CD4-positive, alpha-beta T cell treated with Interferon gamma for 1 hour (primary cell): ENCODE results near the gene P4HA3.
"Not testable (repeated sequence)": the region's sequence is repeated elsewhere in the genome, so short reads cannot be mapped to it uniquely, and the experiment has no call there.

Experiments
- DNase-seq: peaks from one replicate; pipeline ENCODE4 v3.0.0-alpha.2; 2020

The P4HA3 gene

DNA sequence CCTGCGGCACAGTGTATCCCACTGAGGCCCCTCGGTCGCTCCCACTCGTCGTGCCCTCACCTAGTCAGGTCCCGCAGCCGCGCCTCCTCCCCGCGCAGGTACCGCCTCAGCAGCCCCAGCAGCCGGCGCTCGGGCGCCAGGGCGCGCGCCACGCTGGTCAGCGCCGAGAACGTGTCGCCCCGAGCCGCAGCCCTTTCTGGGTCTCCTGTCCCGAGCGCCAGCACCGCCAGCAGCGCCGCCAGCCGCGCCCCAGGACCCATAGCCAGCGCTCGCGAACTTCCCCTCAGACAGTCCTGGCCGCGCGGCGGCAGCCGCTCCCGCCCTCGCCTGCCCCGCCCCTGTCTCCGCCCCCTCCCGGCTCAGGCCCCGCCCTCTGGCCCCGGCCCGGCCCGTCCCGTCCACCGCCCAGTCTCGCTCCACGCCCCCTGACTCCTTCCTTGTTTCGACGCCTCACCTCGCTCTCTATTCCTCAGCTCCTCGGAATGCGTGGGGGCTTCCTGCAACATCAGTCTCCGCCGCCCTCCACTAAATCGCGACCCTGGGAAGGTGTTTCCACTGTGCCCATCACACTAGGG is at the start of gene P4HA3:
Gene P4HA3, minus strand, starts transcription at position 289 of the 575 bp plus-strand sequence. Its CDS starts 29 bp downstream, at position 260.
- peak; percentile 67 for DNase-seq

- no peak for DNase-seq
Measured at GRCh38 chr11:74357449-74357848, 46.0 kb upstream of the P4HA3 start.

DNA sequence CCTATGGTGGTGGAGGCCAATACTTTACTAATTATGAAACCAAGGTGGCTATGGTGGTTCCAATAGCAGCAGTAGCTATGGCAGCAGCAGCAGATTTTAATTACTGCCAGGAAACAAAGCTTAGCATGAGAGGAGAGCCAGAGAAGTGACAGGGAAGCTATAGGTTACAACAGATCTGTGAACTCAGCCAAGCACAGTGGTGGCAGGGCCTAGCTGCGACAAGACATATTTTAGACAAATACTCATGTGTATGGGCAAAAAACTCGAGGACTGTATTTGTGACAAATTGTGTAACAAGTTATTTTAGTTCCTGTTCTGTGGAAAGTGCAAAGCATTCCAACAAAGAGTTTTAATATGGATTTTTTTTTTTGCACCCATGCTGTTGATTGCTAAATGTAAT is 44.2 kb upstream of the P4HA3 start:
- no peak for DNase-seq

- no peak for DNase-seq
Measured at GRCh38 chr11:74354036-74354435, 42.6 kb upstream of the P4HA3 start.

DNA sequence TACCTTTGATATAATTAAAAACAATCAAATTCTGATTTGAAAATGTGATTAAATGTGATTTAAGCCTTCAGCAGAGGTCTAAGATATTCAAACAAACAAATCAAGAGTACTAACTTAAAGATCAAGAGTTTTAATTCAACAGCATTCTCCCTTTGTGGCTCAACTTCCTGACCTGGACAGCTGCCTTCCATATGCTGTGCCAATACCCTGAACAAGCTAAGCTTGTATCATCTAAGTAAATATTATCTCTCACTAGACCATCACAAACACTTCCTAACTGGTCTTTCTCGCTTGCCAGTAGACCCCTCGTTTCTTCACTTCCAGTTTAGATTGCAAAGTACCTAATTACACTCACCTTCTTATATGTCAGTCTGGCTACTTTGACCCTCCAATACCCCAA is 35.9 kb upstream of the P4HA3 start:
- DNase-seq = no peak

DNA sequence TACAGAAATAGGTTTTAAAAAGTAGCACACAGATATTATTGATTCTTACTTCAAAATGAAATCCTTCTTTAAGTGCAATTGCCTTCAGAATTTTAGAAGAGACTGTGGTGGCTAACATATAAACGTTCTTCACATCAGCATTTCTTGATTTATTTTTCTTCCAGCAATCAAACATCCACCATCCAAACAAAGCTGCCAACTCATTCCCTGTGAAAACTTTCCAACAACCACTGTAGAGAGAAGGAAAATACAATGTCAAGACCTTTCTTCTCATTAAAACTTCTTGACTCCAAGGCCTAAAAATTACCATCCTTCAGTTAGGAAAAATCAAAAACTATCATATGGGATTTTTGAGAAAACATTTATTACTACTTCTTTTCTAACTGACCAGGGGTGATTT is 34.0 kb upstream of the P4HA3 start:
- no peak for DNase-seq

DNA sequence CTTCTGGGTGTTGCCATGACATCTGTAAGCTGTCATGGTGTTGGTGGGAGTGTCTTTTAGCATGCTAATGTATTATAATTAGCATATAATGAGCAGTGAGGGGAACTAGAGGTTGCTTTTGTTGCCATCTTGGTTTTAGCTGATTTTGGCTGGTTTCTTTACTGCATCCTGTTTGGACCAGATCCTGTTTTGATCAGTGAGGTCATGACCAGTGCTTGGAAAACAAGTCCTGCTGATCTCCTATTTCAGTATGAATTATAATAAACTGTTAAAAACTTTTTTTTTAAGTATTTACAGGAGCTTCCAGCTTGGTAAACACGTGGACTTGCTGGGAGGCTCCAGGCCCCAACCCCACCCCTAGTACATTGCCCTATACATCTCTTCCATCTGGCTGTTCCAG is 30.5 kb upstream of the P4HA3 start:
- no peak for DNase-seq

- no peak for DNase-seq
Measured at GRCh38 chr11:74339619-74340018, 28.2 kb upstream of the P4HA3 start.

- no peak for DNase-seq
Measured at GRCh38 chr11:74338963-74339362, 27.5 kb upstream of the P4HA3 start.

- DNase-seq = no peak
Measured at GRCh38 chr11:74333193-74333592, 21.8 kb upstream of the P4HA3 start.

GRCh38 chr11:74332291-74332690 is 20.9 kb upstream of the P4HA3 start:
- DNase-seq = no peak

- not testable (repeated sequence) for DNase-seq
Measured at GRCh38 chr11:74331000-74331399, 19.6 kb upstream of the P4HA3 start.

GRCh38 chr11:74330075-74330858 is 18.8 kb upstream of the P4HA3 start:
- no peak for DNase-seq

DNA sequence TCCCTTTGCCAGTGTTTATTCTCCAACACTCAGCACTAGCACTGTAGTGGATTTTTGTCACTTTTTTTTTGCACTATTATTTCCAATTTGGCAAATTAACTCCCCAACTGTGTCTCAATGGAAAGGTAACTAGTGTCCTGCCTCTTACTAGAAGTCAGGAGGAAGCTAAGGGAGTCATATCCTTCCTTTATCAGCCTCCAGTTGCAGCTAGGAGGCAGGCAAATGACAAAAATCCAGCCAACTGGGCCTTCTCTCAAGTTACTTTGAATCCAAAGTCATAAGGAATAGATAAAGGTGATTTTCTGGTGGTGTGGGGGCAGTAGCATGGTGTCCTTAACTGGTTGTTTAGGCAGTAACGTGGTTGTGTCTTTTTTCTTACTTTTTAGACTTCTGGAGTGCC is 15.6 kb upstream of the P4HA3 start:
- DNase-seq = no peak

GRCh38 chr11:74326665-74327064 is 15.2 kb upstream of the P4HA3 start:
- no peak for DNase-seq

DNA sequence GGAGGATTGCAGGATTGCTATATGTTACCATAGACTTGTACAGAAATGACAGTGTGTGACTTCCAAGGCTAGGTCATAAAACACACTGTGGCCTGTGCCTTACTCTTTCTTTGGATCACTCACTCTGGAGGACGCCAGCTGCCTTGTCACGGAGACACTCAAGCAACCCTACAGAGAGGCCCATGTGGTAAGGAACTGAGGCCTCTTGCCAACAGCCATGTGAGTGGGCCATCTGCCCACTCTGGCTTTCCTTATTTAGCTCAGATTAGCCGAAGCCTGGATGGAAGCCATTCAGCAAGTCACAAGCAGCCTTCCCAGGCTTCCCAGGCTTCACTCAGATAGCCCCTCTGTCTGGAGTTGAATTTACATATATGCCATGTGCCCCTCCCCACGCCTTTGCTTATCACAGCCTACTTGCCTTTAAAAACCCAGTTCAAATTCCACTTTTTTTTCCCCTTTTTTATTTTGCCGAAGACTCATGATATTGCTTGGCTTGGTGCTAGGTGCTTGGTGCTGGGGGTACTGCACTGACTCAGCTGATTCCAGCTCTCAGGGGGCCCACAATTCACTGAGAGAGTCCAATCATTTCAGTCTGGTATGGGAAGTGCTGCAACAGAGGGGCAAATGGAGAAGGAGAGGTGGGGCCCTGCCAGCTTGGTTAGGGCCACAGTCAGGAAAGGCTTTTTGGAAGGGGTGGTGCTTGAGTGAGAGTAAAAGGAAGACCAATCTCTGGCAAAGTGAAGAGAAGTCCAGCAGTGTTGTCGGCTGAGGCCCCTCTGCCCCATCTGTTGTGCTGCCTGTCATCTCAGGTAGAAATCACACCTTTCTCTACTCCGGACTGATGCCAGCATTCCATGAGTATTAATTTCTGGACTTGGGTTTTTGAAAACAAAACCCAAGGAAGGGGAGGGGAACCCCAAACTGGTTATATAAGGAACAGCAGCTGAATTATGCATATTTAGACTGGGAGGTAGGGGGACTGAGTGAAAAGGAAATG is 14.5 kb upstream of the P4HA3 start:
- no peak for DNase-seq

- no peak for DNase-seq
Measured at GRCh38 chr11:74322667-74323066, 11.2 kb upstream of the P4HA3 start.

GRCh38 chr11:74321487-74322188 is 10.2 kb upstream of the P4HA3 start:
- DNase-seq = no peak

DNA sequence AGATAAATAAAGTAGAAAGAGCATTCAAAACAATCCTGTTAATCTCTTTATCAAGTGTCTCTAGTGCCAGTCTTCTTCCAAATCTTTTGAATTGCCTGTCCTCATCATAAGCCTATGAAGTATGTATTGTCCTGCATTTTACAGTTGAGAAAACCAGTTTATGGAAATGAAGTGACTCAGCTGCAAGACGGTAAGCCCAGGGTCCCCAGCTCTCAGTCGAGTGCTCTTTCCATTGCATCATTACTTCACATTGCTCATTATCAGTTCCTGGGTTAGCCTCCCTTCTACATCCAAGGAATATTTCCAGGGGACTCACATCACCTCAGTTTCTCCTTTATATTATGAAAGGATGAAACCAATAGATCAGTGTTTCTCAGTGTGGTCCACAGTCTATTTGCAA is 9.1 kb upstream of the P4HA3 start:
- no peak for DNase-seq

- no peak for DNase-seq
Measured at GRCh38 chr11:74319139-74319816, 7.8 kb upstream of the P4HA3 start.

DNA sequence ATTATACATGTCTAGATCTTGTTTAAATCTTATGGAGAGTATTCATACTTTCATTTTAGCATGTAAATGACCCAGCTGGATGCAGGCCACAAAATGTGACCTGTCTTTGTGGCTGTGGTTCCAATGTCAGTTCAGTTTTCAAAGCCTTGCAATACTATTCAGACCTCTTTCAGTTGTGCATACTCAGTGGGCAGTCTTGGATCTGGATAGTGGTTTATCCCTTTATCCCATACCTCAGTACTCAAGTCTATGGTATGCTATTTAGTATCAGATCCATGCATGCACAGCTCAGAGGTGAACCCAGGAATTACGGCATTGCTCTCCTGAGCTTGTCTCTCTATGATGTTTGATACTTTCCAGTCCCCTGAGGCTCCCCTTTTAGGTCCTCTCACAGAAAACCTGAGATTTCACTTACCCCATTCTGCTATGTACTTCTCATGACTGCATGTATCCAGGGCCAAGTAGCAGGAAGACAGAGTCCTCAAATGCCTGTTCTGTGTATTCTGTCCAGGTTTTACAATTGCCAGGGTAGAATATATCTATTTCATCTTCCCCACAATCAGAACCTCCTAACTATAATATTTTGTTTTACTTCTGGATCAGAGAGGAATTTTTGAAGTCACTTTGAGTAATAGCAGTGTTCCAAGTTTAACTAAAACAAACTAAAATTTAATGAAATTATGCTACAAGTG is 6.9 kb upstream of the P4HA3 start:
- no peak for DNase-seq
